HEK293 (cell line): ENCODE measurements around the gene SPON1.

Source experiments
- CTCF ChIA-PET: fragments of 350-600 bp; formaldehyde crosslinking; extraction: SDS; loops from one replicate; lab custom pipeline; 2021; ENCODE audit warnings: antibody characterized with exemption; lab: Yijun Ruan, JAX
- POLR2A ChIA-PET: fragments of 300-600 bp; formaldehyde crosslinking; extraction: SDS; loops from one replicate; lab custom pipeline; 2020; ENCODE audit warnings: antibody characterized with exemption, inconsistent platforms; lab: Yijun Ruan, JAX
- H3K27ac ChIP-seq: fragments of 200-500 bp; sonication (Bioruptor generic); 2 replicates; pipeline ENCODE4 v1.5.1; 2014; ENCODE audit warnings: low read depth, low read length, control low read depth, inconsistent platforms; ENCODE audit errors: extremely low read depth
- H3K36me3 ChIP-seq, 2 experiments: fragments of 200-500 bp in 1 of 2; sonication (Bioruptor generic) in 1 of 2; 1 replicate in 1 of 2; 2 replicates in 1 of 2; pipeline ENCODE4 v1.5.1; 2014 to 2017; ENCODE audit warnings: inconsistent platforms in 2 of 2, low read length in 2 of 2; ENCODE audit not compliant: control insufficient read depth in 2 of 2, insufficient read depth in 1 of 2
- H3K4me1 ChIP-seq: fragments of 200-500 bp; sonication (Bioruptor generic); 2 replicates; pipeline ENCODE4 v1.5.1; 2014; ENCODE audit warnings: mild to moderate bottlenecking, low read length, inconsistent platforms; ENCODE audit not compliant: control insufficient read depth, insufficient read depth
- H3K4me3 ChIP-seq: 2 replicates; pipeline ENCODE4 v1.5.1; 2011; ENCODE audit warnings: low read depth, mild to moderate bottlenecking, control low read depth, low read length, moderate library complexity
- H3K9me3 ChIP-seq: fragments of 200-500 bp; sonication (Bioruptor generic); 2 replicates; pipeline ENCODE4 v1.5.1; 2014; ENCODE audit warnings: low read depth, low read length, inconsistent platforms; ENCODE audit not compliant: control insufficient read depth, insufficient read depth
- BCL11A ChIP-seq: fragments of 450-650 bp; formaldehyde crosslinking; IDR thresholded peaks from 2 replicates; pipeline ENCODE4 v1.5.1; 2016; ENCODE audit warnings: low read depth, missing biosample characterization, missing genetic modification characterization
- BCL11B ChIP-seq: fragments of 450-650 bp; formaldehyde crosslinking; IDR thresholded peaks from 2 replicates; pipeline ENCODE4 v1.5.1; 2016; ENCODE audit warnings: low read depth, missing biosample characterization, missing genetic modification characterization
- GLIS2 ChIP-seq: fragments of 450-650 bp; formaldehyde crosslinking; IDR thresholded peaks from 2 replicates; pipeline ENCODE4 v1.5.1; 2016; ENCODE audit warnings: missing biosample characterization, missing genetic modification characterization
- KLF8 ChIP-seq: fragments of 450-650 bp; formaldehyde crosslinking; IDR thresholded peaks from 2 replicates; pipeline ENCODE4 v1.5.1; 2016; ENCODE audit warnings: missing biosample characterization, missing genetic modification characterization
- MYNN ChIP-seq: fragments of 450-650 bp; formaldehyde crosslinking; IDR thresholded peaks from 2 replicates; pipeline ENCODE4 v1.5.1; 2016; ENCODE audit warnings: missing biosample characterization, missing genetic modification characterization, borderline replicate concordance
- OSR2 ChIP-seq: fragments of 450-650 bp; formaldehyde crosslinking; IDR thresholded peaks from 2 replicates; pipeline ENCODE4 v1.5.1; 2016; ENCODE audit warnings: missing biosample characterization, missing genetic modification characterization
- PRDM6 ChIP-seq: fragments of 450-650 bp; formaldehyde crosslinking; IDR thresholded peaks from 2 replicates; pipeline ENCODE4 v1.5.1; 2017; ENCODE audit warnings: missing biosample characterization, missing genetic modification characterization
- REPIN1 ChIP-seq: fragments of 450-650 bp; formaldehyde crosslinking; IDR thresholded peaks from 2 replicates; pipeline ENCODE4 v1.5.1; 2017; ENCODE audit warnings: missing biosample characterization, missing genetic modification characterization, low read depth
- SETDB1 ChIP-seq: IDR thresholded peaks from one replicate; pipeline ENCODE4 v1.6.1; 2017; ENCODE audit warnings: mild to moderate bottlenecking, low read length, moderate library complexity, mixed read lengths; ENCODE audit not compliant: insufficient read length
- TRIM28 ChIP-seq: IDR thresholded peaks from 2 replicates; pipeline ENCODE4 v1.6.1; 2011; ENCODE audit warnings: low read length, control low read depth, borderline replicate concordance
- ZBTB48 ChIP-seq: fragments of 450-650 bp; formaldehyde crosslinking; IDR thresholded peaks from 2 replicates; pipeline ENCODE4 v1.5.1; 2016; ENCODE audit warnings: missing biosample characterization, missing genetic modification characterization
- ZFP3 ChIP-seq: fragments of 450-650 bp; formaldehyde crosslinking; IDR thresholded peaks from 2 replicates; pipeline ENCODE4 v1.5.1; 2016; ENCODE audit warnings: low read depth, missing biosample characterization, missing genetic modification characterization
- ZNF114 ChIP-seq: fragments of 450-650 bp; formaldehyde crosslinking; IDR thresholded peaks from 2 replicates; pipeline ENCODE4 v1.5.0; 2017; ENCODE audit warnings: missing biosample characterization, missing genetic modification characterization
- ZNF133 ChIP-seq: fragments of 450-650 bp; formaldehyde crosslinking; IDR thresholded peaks from 2 replicates; pipeline ENCODE4 v1.5.1; 2016; ENCODE audit warnings: missing biosample characterization, missing genetic modification characterization
- ZNF155 ChIP-seq: fragments of 450-650 bp; formaldehyde crosslinking; IDR thresholded peaks from 2 replicates; pipeline ENCODE4 v1.5.1; 2016; ENCODE audit warnings: missing biosample characterization, missing genetic modification characterization
- ZNF16 ChIP-seq: fragments of 450-650 bp; formaldehyde crosslinking; IDR thresholded peaks from 2 replicates; pipeline ENCODE4 v1.5.1; 2016; ENCODE audit warnings: low read depth, missing biosample characterization, missing genetic modification characterization
- ZNF274 ChIP-seq, 2 experiments: fragments of 200-500 bp in 1 of 2; fragments of 450-650 bp in 1 of 2; sonication (Bioruptor generic) in 1 of 2; formaldehyde crosslinking in 1 of 2; IDR thresholded peaks; 2 replicates each; pipeline versions ENCODE4 v1.5.1 to v1.6.1; 2014 to 2016; ENCODE audit warnings: borderline replicate concordance in 1 of 2, inconsistent platforms in 1 of 2, low read length in 1 of 2, missing biosample characterization in 1 of 2, missing genetic modification characterization in 1 of 2
- ZNF280D ChIP-seq: fragments of 450-650 bp; formaldehyde crosslinking; IDR thresholded peaks from 2 replicates; pipeline ENCODE4 v1.5.1; 2016; ENCODE audit warnings: missing biosample characterization, missing genetic modification characterization
- ZNF350 ChIP-seq: fragments of 450-650 bp; formaldehyde crosslinking; IDR thresholded peaks from 2 replicates; pipeline ENCODE4 v1.5.0; 2017; ENCODE audit warnings: missing biosample characterization, mild to moderate bottlenecking, missing genetic modification characterization
- ZNF362 ChIP-seq: fragments of 450-650 bp; formaldehyde crosslinking; IDR thresholded peaks from 2 replicates; pipeline ENCODE4 v1.5.1; 2016; ENCODE audit warnings: missing biosample characterization, missing genetic modification characterization
- ZNF366 ChIP-seq: fragments of 450-650 bp; formaldehyde crosslinking; conservative IDR thresholded peaks from 2 replicates; pipeline ENCODE4 v1.5.1; 2016; ENCODE audit warnings: missing biosample characterization, missing genetic modification characterization
- ZNF544 ChIP-seq: fragments of 450-650 bp; formaldehyde crosslinking; IDR thresholded peaks from 2 replicates; pipeline ENCODE4 v1.5.0; 2017; ENCODE audit warnings: missing biosample characterization, missing genetic modification characterization
- ZNF626 ChIP-seq: fragments of 450-650 bp; sonication (Bioruptor Pico); formaldehyde crosslinking; IDR thresholded peaks from 2 replicates; pipeline ENCODE4 v1.5.1; 2018; ENCODE audit warnings: missing biosample characterization, missing genetic modification characterization, inconsistent platforms
- ZNF777 ChIP-seq: fragments of 450-650 bp; formaldehyde crosslinking; IDR thresholded peaks from 2 replicates; pipeline ENCODE4 v1.5.1; 2017; ENCODE audit warnings: missing biosample characterization, missing genetic modification characterization, borderline replicate concordance

The SPON1 gene

GRCh38 chr11:13999704-14000103, 37.2 kb downstream of the SPON1 start:
- POLR2A ChIA-PET = interaction anchor here (0.6 kb wide), 1 partner anchor 46 kb away, joined by 4 read pairs; no protein-coding TSS in a partner anchor

GRCh38 chr11:14001597-14001996, 39.1 kb downstream of the SPON1 start:
- POLR2A ChIA-PET = no interaction called here
- CTCF ChIA-PET = no interaction called here
- TF ChIP-seq ZNF133 (tag by site-specific recombination) (peak; percentile 96), SETDB1 (peak; percentile 35), ZNF366 (tag by site-specific recombination) (no peak)
- Histone ChIP-seq H3K4me3 (no peak overlapping the region), H3K36me3 (no peaks in the 10 kb centered on the region), H3K27ac (no peak overlapping the region), H3K9me3 (no peaks in the 10 kb centered on the region), H3K4me1 (no peaks in the 10 kb centered on the region)

More at GRCh38 chr11:13999704-14000103, 37.2 kb downstream of the SPON1 start:
- CTCF ChIA-PET = no interaction called here
- H3K4me1 ChIP-seq = no peaks in the 10 kb centered on the region
- H3K9me3 ChIP-seq = no peaks in the 10 kb centered on the region
- TF ChIP-seq ZFP3 (tag by site-specific recombination) = no peak
- TF ChIP-seq ZNF280D = no peak
- no peak for TF ChIP-seq ZNF155 (tag by site-specific recombination)
- no peak for TF ChIP-seq ZNF350 (tag by site-specific recombination)
- no peak for TF ChIP-seq REPIN1 (tag by site-specific recombination)
- TF ChIP-seq KLF8 = no peak
- no peak for TF ChIP-seq ZNF114 (tag by site-specific recombination)
- no peak for TF ChIP-seq ZNF16 (tag by site-specific recombination)
- no peak for TF ChIP-seq ZNF777 (tag by site-specific recombination)
- no peak for TF ChIP-seq PRDM6 (tag by site-specific recombination)
- TF ChIP-seq MYNN (tag by site-specific recombination) = no peak
- TF ChIP-seq BCL11A (tag by site-specific recombination) = no peak
- TF ChIP-seq TRIM28 = no peak
- TF ChIP-seq GLIS2 = no peak
- no peak for TF ChIP-seq ZNF544 (tag by site-specific recombination)
- H3K36me3 ChIP-seq = no peaks in the 10 kb centered on the region
- no peak overlapping the region for H3K4me3 ChIP-seq
- H3K27ac ChIP-seq = no peak overlapping the region

- TF ChIP-seq OSR2 (tag by site-specific recombination) = no peak
- TF ChIP-seq BCL11B (tag by site-specific recombination) = no peak
- TF ChIP-seq ZNF274 (IDR thresholded peaks at IDR 0.05; ENCODE audit: low read length) = no peak
- TF ChIP-seq ZNF274 (tag by site-specific recombination; IDR thresholded peaks at IDR 0.05; ENCODE audit: borderline replicate concordance) = no peak
- no peak for TF ChIP-seq ZNF362 (tag by site-specific recombination)
- no peak for TF ChIP-seq ZBTB48 (tag by site-specific recombination)
- no peak for TF ChIP-seq ZNF626 (tag by site-specific recombination)
- no peak for TF ChIP-seq ZFP3 (tag by site-specific recombination)
- TF ChIP-seq, all 188 proteins: peak for 0
- no peaks in the 10 kb centered on the region for H3K4me1 ChIP-seq
- POLR2A ChIA-PET = no interaction called here
- H3K36me3 ChIP-seq = no peaks in the 10 kb centered on the region
- no peak overlapping the region for H3K27ac ChIP-seq
- no peaks in the 10 kb centered on the region for H3K9me3 ChIP-seq
- no peak overlapping the region for H3K4me3 ChIP-seq
- CTCF ChIA-PET = no interaction called here
These were observed 45.0 kb downstream of the SPON1 start for GRCh38 chr11:14007566-14007965.
